H1 (cell line): ENCODE data around the gene CENPO. TPM values are rescaled to one million over a fixed set of nuclear protein-coding genes. Genes with fewer than 3 reads are reported as not detected.

Source experiments
- CTCF ChIA-PET: fragments of 300-600 bp; sonication (Branson Sonifier 250); formaldehyde crosslinking; loops from one replicate; lab custom pipeline; 2021; ENCODE audit not compliant: partially characterized antibody; lab: Charles Lee
- POLR2A ChIA-PET: fragments of 300-600 bp; sonication (Branson Sonifier 250); formaldehyde crosslinking; loops from one replicate; lab custom pipeline; 2021; ENCODE audit warnings: inconsistent platforms; ENCODE audit not compliant: partially characterized antibody; lab: Charles Lee
- DNase-seq, 2 experiments: peaks; one replicate each; pipeline versions ENCODE4 v3.0.0 to v3.0.0-alpha.2; 2010 to 2022; ENCODE audit warnings: low spot score in 2 of 2, low read depth in 1 of 2, mixed read lengths in 1 of 2
- FAIRE-seq: peaks from 2 replicates; lab custom pipeline; 2011; peaks lifted over from hg19 to GRCh38; lab: Jason Lieb, UNC
- H2AFZ ChIP-seq: 2 replicates; pipeline ENCODE4 v1.8.1; 2012; ENCODE audit warnings: low read length, inconsistent platforms
- H2AK5ac ChIP-seq: 2 replicates; pipeline ENCODE4 v1.6.1; 2013; ENCODE audit warnings: low read depth, low read length
- H2BK120ac ChIP-seq: replicated peaks from 2 replicates; pipeline ENCODE3; 2013; ENCODE audit warnings: low read depth, low read length, inconsistent platforms
- H2BK12ac ChIP-seq: 2 replicates; pipeline ENCODE4 v1.6.1; 2013; ENCODE audit warnings: low read depth, low read length
- H2BK15ac ChIP-seq: 2 replicates; pipeline ENCODE4 v1.6.1; 2013; ENCODE audit warnings: low read length
- H2BK20ac ChIP-seq: 2 replicates; pipeline ENCODE4 v1.6.1; 2013; ENCODE audit warnings: low read length
- H2BK5ac ChIP-seq: 2 replicates; pipeline ENCODE4 v1.6.1; 2013; ENCODE audit warnings: low read depth, low read length
- H3K14ac ChIP-seq: 2 replicates; pipeline ENCODE4 v1.6.1; 2013; ENCODE audit warnings: inconsistent platforms; ENCODE audit not compliant: insufficient read length
- H3K18ac ChIP-seq: 2 replicates; pipeline ENCODE4 v1.6.1; 2013; ENCODE audit warnings: low read length; ENCODE audit errors: extremely low read depth
- H3K23ac ChIP-seq: 2 replicates; pipeline ENCODE4 v1.6.1; 2013; ENCODE audit warnings: inconsistent platforms; ENCODE audit not compliant: insufficient read length
- H3K23me2 ChIP-seq: 2 replicates; pipeline ENCODE4 v1.6.1; 2013; ENCODE audit warnings: low read depth, low read length
- H3K27ac ChIP-seq: 2 replicates; pipeline ENCODE4 v1.6.1; 2011; ENCODE audit warnings: low read depth, low read length, inconsistent platforms
- H3K27me3 ChIP-seq, 4 experiments: replicated peaks in 1 of 4; 1 replicate in 1 of 4; 2 replicates in 3 of 4; pipeline versions ENCODE4 v1.6.1 to v1.8.1; 2011 to 2013; ENCODE audit warnings: low read length in 3 of 4, mild to moderate bottlenecking in 3 of 4, inconsistent platforms in 2 of 4, mixed read lengths in 2 of 4, moderate library complexity in 1 of 4; ENCODE audit not compliant: control insufficient read depth in 3 of 4, insufficient read depth in 3 of 4; ENCODE audit errors: extremely low read depth in 1 of 4
- H3K36me3 ChIP-seq, 4 experiments: 2 replicates each; pipeline versions ENCODE4 v1.6.1 to v1.8.1; 2011 to 2013; ENCODE audit warnings: mild to moderate bottlenecking in 4 of 4, low read length in 3 of 4, moderate library complexity in 2 of 4, control low read depth in 1 of 4, inconsistent platforms in 1 of 4; ENCODE audit not compliant: insufficient read depth in 4 of 4, control insufficient read depth in 2 of 4
- H3K4ac ChIP-seq: replicated peaks from 2 replicates; pipeline ENCODE3; 2013; ENCODE audit warnings: low read length, low read depth, mixed read lengths, inconsistent platforms; ENCODE audit not compliant: insufficient read length
- H3K4me1 ChIP-seq, 4 experiments: replicated peaks in 1 of 4; 1 replicate in 1 of 4; 2 replicates in 3 of 4; pipeline versions ENCODE4 v1.6.1 to v1.8.1; 2011 to 2013; ENCODE audit warnings: low read length in 3 of 4, inconsistent platforms in 2 of 4, mixed read lengths in 1 of 4; ENCODE audit not compliant: insufficient read depth in 4 of 4, control insufficient read depth in 3 of 4
- H3K4me2 ChIP-seq, 2 experiments: 2 replicates each; pipeline versions ENCODE4 v1.6.1 to v1.8.1; 2011 to 2013; ENCODE audit warnings: low read depth in 2 of 2, low read length in 2 of 2, control low read depth in 1 of 2, inconsistent platforms in 1 of 2, mild to moderate bottlenecking in 1 of 2; ENCODE audit not compliant: insufficient read depth in 1 of 2
- H3K4me3 ChIP-seq, 4 experiments: fragments of 200-600, 300-600 bp in 1 of 4; sonication (generic), shearing (Covaris generic), sonication (Bioruptor Twin) in 1 of 4; 2 replicates each; pipeline versions ENCODE4 v1.5.1 to v1.8.1; 2011 to 2016; ENCODE audit warnings: low read length in 4 of 4, low read depth in 3 of 4, control low read depth in 2 of 4, inconsistent platforms in 2 of 4, mild to moderate bottlenecking in 2 of 4, mixed read lengths in 1 of 4, moderate library complexity in 1 of 4; ENCODE audit not compliant: insufficient read depth in 2 of 4; ENCODE audit errors: extremely low read depth in 1 of 4
- H3K56ac ChIP-seq: replicated peaks from 2 replicates; pipeline ENCODE3; 2013; ENCODE audit warnings: low read depth, mild to moderate bottlenecking, mixed read lengths, low read length, inconsistent platforms; ENCODE audit not compliant: insufficient read length
- H3K79me1 ChIP-seq: 2 replicates; pipeline ENCODE4 v1.6.1; 2013; ENCODE audit warnings: low read depth, low read length, control low read depth
- H3K79me2 ChIP-seq, 2 experiments: 2 replicates each; pipeline versions ENCODE4 v1.6.1 to v1.8.1; 2012 to 2013; ENCODE audit warnings: low read length in 2 of 2, mild to moderate bottlenecking in 2 of 2, inconsistent platforms in 1 of 2; ENCODE audit not compliant: insufficient read depth in 2 of 2, control insufficient read depth in 1 of 2
- H3K9ac ChIP-seq, 4 experiments: replicated peaks in 1 of 4; 1 replicate in 1 of 4; 2 replicates in 3 of 4; pipeline versions ENCODE4 v1.6.1 to v1.8.1; 2011 to 2013; ENCODE audit warnings: low read depth in 3 of 4, low read length in 3 of 4, control low read depth in 2 of 4, mild to moderate bottlenecking in 2 of 4, moderate library complexity in 2 of 4, inconsistent platforms in 1 of 4; ENCODE audit errors: extremely low read depth in 1 of 4
- H3K9me3 ChIP-seq, 2 experiments: 2 replicates each; pipeline versions ENCODE4 v1.6.1 to v1.8.1; 2012 to 2013; ENCODE audit warnings: mild to moderate bottlenecking in 2 of 2, moderate library complexity in 2 of 2, control low read depth in 1 of 2, inconsistent platforms in 1 of 2, low read depth in 1 of 2, low read length in 1 of 2, mixed read lengths in 1 of 2; ENCODE audit not compliant: insufficient read depth in 2 of 2
- H4K20me1 ChIP-seq, 2 experiments: replicated peaks in 1 of 2; 2 replicates each; pipeline versions ENCODE3 to v1.8.1; 2011 to 2013; ENCODE audit warnings: inconsistent platforms in 2 of 2, low read length in 2 of 2, mild to moderate bottlenecking in 1 of 2; ENCODE audit not compliant: insufficient read depth in 2 of 2, control insufficient read depth in 1 of 2
- H4K5ac ChIP-seq: 2 replicates; pipeline ENCODE4 v1.6.1; 2013; ENCODE audit warnings: low read length, low read depth, mixed read lengths, inconsistent platforms; ENCODE audit not compliant: insufficient read length
- H4K8ac ChIP-seq: 2 replicates; pipeline ENCODE4 v1.8.0; 2013; ENCODE audit warnings: mild to moderate bottlenecking, moderate library complexity, low read length, inconsistent platforms; ENCODE audit not compliant: insufficient read depth; ENCODE audit errors: extremely low read depth
- H4K91ac ChIP-seq: replicated peaks from 2 replicates; pipeline ENCODE3; 2013; ENCODE audit warnings: low read length, mixed read lengths, inconsistent platforms; ENCODE audit not compliant: insufficient read length
- WGBS, 2 experiments: shearing (Covaris generic) in 1 of 2; methylation state at CpG; one replicate each; pipeline versions ENCODE4 v1.1.6 to v1.1.7; 2013 to 2015; ENCODE audit warnings: low lambda C conversion rate in 2 of 2, mixed read lengths in 2 of 2, inconsistent platforms in 1 of 2, low coverage in 1 of 2, missing lambda C conversion rate in 1 of 2; ENCODE audit not compliant: insufficient replicate concordance in 2 of 2, insufficient coverage in 1 of 2, insufficient read length in 1 of 2; ENCODE audit errors: extremely low coverage in 1 of 2, missing lambda C conversion rate in 1 of 2; 5-methylcytosine and 5-hydroxymethylcytosine counted together
- polyA plus RNA-seq, 7 experiments: library from polyadenylated mRNA; depleted of rRNA in 3 of 7; stranded (reverse) in 5 of 7; unstranded in 2 of 7; fragments of >200 nt in 5 of 7; fragments of 200-250 nt in 2 of 7; gene quantifications; 1 replicate in 5 of 7; 2 replicates in 1 of 7; 4 replicates in 1 of 7; pipeline versions ENCODE4 v1.2.1 to v1.2.3, GENCODE V29; 2011 to 2013; ENCODE audit warnings: missing spikeins in 2 of 7, mixed read lengths in 2 of 7
- total RNA-seq: library from RNA; stranded (reverse); fragmentation: NEBNext Ultra II Directional; extraction: Animal tissue kit (Norgen Biotek cat#: 25700); gene quantifications from 2 replicates; pipeline ENCODE4 v1.2.1, GENCODE V29; 2021

Gene CENPO
- total and polyA plus RNA-seq, 2 of the 8 experiments (the other 6 are each of a cell fraction or from before 2014, with no cell fraction given): 34.4 to 46.3 TPM

DNA sequence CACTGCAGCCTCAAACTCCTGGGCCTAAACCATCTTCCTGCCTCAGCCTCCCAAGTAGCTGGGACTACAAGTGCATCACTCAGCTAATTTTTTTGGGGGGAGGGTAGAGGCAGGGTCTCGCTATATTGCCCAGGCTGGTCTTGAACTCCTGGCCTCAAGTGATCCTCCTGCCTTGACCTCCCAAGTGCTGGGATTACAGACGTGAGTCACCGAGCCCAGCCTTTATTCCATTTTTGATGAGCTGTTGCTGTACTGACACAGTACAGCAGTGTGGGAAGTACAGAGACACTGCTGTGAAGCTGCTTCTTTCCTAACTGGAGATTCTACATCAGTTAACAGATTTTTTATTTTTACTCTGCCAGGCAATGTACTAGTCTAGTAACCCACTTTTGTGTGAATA lies 18.9 kb upstream of the CENPO start:
- Histone ChIP-seq H3K23me2 (no peaks in the 10 kb centered on the region; the same call in 1 of the 2 replicates), H2BK12ac (no peak overlapping the region), H2AFZ (no peak overlapping the region), H3K36me3 (no peaks in the 10 kb centered on the region), H3K79me1 (no peaks in the 10 kb centered on the region), H3K56ac (no peak overlapping the region), H3K4me1 (peaks cover 0 to 5% (median 1%) of the 10 kb centered on the region in 4 experiments; a peak in 3 of 7 replicates), H3K4me3 (no peak overlapping the region), H4K5ac (no peak overlapping the region), H3K18ac (no peak overlapping the region), H2BK20ac (no peak overlapping the region), H3K4me2 (no peak overlapping the region), H3K9ac (no peak overlapping the region), H3K27me3 (no peaks in the 10 kb centered on the region), H3K79me2 (no peaks in the 10 kb centered on the region), H2BK120ac (no peak overlapping the region), H2BK15ac (no peak overlapping the region), H3K23ac (no peak overlapping the region), H4K8ac (no peak overlapping the region), H3K9me3 (peaks cover 0 to 2% of the 10 kb centered on the region in 2 experiments; a peak in 1 of 4 replicates), H4K91ac (no peak overlapping the region), H2BK5ac (no peak overlapping the region), H3K27ac (no peak overlapping the region), H3K4ac (no peak overlapping the region), H4K20me1 (no peaks in the 10 kb centered on the region), H3K14ac (no peak overlapping the region), H2AK5ac (no peak overlapping the region)
- ChIA-PET POLR2A (interaction anchor here (1.1 to 3.9 kb wide), 2 partner anchors 12 to 18 kb away, joined by 3 to 22 read pairs; partner anchors contain the start of genes CENPO and PTRHD1), CTCF (interaction anchor here (0.9 to 1.4 kb wide), 5 partner anchors 9 to 161 kb away, joined by 3 to 6 read pairs (median 5); no protein-coding TSS in a partner anchor)
- no peak for DNase-seq
- FAIRE-seq: no peak
- WGBS, 2 experiments: 94% methylated on average over 3 of the region's 3 CpGs; no CpG with 5 or more reads in 1 of the 2 experiments
